Pulmonary artery endothelial cell (primary cell): Measurements from ENCODE around the gene DOCK8. TPM values are rescaled to one million over a fixed set of nuclear protein-coding genes. Genes with fewer than 3 reads are reported as not detected.

Experiments
- DNase-seq: peaks from one replicate; pipeline ENCODE4 v3.0.0-alpha.2; 2011; ENCODE audit warnings: low read depth, low spot score
- total RNA-seq: library from RNA; depleted of rRNA; stranded (reverse); fragments of >200 nt; gene quantifications from 2 replicates; pipeline ENCODE4 v1.2.3, GENCODE V29; 2014

The DOCK8 gene
- total RNA-seq, 1 donor from 2014 or later, result 0.33 TPM

- DNase-seq, result no peak
Measured at GRCh38 chr9:495739-496138, 281.1 kb downstream of the DOCK8 start.

DNA sequence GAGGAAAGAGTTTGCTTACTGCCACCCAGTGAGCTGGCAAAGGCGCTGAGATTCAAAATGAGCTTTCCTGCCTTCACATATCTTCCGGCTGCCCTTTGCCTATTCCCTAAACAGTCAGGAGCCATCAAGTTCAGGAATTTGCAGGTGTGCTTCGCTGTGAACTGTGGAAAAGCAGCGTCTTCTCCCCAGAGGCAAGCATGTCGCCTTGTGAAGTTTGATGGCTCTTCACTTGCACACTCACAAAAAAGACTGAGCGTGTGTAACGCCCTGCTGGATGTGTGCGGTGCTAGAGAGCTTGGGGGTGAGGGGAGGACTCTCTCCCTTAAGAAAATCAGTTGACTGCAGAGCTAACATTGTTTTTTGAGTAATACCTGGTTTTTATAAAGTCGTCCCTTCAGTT lies 288.7 kb downstream of the DOCK8 start:
- no peak for DNase-seq

DNA sequence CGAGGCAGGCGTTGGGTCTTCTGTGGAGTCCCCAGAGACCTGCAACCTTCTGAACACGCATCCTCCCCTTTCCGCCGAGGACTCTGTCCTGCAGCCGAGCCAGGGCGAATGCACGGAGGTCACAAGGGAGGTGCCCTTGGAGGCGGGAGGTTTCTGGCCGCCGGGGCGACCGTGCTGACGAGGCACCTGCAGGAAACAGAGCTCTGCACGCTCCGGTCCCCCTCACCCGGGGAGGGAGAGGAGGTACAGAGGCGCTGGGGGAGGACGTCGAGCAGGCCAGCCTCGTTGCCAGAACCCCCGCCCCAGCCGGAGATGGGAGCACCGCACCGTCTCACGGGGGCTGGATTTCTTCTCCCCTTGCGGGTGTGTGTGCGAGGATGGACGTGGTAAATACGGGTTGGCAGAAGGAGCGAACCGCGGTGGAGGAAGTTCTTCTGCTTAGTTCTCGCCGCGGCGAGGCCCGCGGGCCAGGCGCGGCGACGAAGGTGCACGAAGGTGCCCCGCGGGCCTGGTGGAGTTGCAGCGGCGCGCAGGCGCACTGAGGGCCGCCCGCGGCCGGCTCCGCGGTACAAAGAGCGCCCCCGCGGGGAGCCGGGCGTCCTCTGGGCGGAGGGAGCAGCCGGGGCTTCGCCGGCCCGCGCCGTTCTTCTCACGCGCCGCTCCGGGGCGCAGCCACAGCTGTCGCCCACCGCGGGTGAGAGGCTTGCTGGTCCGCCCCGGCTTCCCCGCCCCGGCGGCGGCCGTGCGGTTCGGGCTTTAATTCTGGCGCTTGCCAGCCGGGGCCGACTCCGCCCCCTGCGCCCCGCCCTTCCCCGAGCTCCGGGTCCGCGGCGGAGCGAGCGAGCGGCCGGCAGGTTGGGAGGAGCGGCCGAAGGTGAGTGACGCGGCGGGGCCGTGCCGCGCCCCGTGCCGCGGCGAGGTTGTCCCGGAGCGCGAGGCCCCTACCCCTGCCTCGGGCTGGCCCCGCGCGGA lies 289.5 kb downstream of the DOCK8 start, which contains the start of gene KANK1:
KANK1 (plus strand) TSS at position 815 of the 972 bp plus-strand sequence.
- DNase-seq, result no peak

DNA sequence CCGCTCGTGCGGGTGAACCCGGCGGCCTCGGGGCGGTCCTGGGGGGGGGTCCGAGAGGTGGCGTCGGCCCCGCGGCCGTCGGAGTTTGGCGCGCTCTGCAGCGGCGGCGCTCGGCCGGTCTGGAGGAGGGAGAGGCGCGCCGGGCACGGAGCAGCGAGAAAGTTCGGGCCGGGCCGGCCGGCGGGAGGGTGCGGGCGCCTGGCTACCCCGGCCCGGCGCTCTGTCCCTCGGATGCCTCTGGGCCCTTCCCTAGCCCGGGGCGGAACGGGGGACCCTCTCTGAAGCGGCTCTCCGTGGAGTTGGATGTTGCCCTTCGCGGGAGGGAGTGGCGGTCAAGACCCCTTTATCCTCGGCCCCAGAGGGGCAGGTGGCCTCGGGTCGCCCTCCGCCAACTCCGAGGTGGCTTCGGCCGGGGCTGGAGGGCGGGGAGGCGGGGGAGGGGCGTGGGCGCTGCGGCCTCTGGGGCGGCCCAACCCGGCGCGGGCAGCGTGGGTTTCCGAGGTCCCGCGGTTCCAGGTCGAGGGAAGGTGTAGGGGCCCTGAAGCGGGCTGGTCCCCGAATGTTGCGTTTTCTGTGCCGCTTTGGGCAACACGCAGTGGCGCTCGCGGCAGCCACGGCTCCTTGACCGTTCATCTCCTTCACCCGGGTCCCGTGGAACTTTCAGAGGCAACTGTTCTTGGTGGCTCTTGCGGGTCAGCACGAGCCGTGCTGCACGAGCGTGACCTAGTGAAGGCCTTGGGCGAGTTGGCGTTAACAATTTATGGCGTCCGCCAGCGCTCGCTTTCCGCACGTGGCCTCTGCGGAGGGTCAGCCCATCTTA lies 290.5 kb downstream of the DOCK8 start:
- DNase-seq, result no peak

DNA sequence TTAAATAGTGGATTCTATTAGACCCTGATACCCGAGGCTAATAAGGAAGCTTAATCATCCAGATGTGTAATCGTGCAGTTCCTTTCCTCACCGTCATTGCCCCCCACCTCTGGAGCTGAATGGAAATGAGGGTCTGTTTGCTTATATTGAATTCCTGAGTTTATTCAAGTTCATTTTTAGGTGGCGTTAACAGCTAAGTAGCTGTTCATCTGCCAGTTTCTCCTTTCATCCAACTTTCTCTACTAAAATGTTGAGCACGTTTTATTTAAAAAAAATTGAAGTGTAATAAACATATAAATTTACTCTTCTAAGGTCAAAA lies 291.0 kb downstream of the DOCK8 start:
- DNase-seq, result no peak

GRCh38 chr9:506281-506680 lies 291.6 kb downstream of the DOCK8 start:
- no peak for DNase-seq

DNA sequence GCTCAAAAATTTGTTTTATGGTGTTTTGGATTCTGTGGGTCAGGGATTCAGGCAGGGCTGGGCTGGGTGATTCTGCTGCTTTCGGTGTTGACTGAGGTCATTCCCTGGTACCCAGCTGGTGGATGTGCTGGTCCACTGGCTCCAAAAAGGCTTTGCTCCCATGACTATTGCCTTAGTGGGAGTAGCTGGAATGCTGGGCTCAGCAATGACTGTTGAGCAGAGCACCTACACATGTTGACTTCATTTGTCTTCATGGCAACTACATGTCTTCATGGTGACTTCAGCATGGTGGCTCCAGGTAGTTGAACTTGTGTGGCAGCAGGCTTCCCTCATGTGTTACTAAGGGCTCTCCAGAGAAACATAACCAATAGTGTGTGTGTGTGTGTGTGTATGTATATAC lies 297.2 kb downstream of the DOCK8 start:
- DNase-seq, result no peak

DNA sequence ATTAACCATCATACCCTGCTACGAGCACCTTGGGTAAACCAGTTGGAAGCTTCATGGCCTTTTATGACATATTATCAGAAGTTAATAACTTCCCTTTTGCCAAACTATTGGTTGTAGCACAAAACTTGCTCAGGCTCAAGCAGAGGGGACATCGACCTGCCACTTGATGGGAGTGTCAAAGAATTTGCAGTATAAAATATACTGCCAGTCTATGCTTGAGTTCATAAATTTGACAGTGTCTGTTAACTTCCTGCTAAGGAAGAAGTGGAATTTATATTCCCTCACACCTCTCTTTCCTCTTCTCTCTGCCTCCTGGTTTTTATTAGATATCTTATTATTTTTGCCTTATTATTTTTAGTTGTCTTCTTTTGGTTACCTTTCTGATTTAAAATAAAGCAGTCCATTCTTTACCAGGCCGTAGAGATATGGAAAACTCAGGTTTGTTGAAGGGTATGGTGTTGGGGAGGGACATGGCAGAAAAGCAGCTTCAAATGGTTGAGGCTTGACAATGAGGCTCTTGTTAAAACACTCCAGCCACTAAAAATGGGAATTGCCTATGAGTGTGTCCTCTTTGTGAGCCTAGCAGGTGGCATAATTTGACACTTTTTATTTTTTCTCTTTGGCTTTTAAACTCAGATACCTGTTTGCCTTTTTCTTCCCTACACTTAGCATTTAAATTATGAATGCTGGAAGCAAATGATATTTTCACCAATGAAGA lies 298.0 kb downstream of the DOCK8 start:
- no peak for DNase-seq

Other genes with a start within 250 kb of the DOCK8 start
- gene WASHC1, start 185.4 kb upstream of the DOCK8 start, total RNA-seq, result 5.3 and 7.2 TPM in 2 replicates
- 0.13 and 0.14 TPM in 2 replicates for gene FOXD4, start 96.4 kb upstream of the DOCK8 start, total RNA-seq
- 27.8 and 32.5 TPM in 2 replicates for gene ZNG1A, start 35.8 kb upstream of the DOCK8 start, total RNA-seq